SIG-M5 treated with dmso at 0.1 percent for 504 hours (cell line): Measurements from ENCODE around the gene C1QTNF5.
"Not testable (repeated sequence)": the region's sequence is repeated elsewhere in the genome, so short reads cannot be mapped to it uniquely, and the experiment has no call there.

Source experiments
- DNase-seq: peaks from one replicate; lab custom pipeline; 2025; ENCODE audit not compliant: unreplicated experiment; lab: John Stamatoyannopoulos, UW

Gene C1QTNF5, protein sequence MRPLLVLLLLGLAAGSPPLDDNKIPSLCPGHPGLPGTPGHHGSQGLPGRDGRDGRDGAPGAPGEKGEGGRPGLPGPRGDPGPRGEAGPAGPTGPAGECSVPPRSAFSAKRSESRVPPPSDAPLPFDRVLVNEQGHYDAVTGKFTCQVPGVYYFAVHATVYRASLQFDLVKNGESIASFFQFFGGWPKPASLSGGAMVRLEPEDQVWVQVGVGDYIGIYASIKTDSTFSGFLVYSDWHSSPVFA

DNA sequence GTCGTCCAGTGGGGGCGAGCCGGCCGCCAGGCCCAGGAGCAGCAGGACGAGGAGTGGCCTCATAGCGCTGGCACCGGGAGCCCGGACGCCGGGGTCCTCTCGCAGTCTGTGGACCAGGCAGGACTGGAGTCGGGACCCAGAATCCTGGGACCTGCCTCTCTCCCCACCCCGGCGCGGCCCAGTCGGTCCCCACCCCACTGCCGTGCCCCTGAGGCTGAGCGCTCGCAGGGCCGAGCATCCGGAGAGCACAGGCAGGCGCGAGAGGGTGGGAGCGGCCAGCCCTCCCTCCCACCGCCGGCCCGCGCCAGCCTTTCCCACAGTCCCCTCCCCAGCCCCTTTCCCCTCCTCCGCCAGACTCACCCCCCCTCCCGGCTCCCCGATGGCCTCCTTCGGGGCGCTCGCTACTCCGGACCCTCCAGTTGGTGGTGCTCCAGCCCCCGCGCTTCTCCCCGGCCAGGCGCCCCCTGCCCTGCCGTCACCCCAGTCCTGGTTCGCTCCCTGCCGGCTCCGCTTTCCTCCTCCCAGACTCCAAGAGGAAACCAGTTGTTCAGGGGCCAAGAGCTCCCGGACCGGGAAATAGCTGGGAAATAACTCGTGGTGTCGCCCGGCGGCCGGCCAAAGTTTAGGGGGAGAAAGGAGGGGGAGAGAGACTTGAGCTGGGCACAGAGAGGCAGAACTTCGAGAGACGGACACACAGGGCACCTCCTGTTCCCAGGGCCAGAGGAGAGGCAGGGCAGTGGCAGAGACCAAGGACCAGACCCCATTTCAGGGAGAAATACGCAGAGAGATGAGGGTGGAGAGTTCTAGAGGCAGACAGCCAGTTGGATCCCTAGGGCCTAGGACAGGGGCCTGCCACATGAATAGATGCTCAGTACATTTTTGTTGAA lies at the start of gene C1QTNF5:
Gene C1QTNF5 (minus strand): TSS at position 549 of the 887 bp plus-strand sequence. CDS start 486 bp downstream, at position 63.
- DNase-seq, result no peak

DNA sequence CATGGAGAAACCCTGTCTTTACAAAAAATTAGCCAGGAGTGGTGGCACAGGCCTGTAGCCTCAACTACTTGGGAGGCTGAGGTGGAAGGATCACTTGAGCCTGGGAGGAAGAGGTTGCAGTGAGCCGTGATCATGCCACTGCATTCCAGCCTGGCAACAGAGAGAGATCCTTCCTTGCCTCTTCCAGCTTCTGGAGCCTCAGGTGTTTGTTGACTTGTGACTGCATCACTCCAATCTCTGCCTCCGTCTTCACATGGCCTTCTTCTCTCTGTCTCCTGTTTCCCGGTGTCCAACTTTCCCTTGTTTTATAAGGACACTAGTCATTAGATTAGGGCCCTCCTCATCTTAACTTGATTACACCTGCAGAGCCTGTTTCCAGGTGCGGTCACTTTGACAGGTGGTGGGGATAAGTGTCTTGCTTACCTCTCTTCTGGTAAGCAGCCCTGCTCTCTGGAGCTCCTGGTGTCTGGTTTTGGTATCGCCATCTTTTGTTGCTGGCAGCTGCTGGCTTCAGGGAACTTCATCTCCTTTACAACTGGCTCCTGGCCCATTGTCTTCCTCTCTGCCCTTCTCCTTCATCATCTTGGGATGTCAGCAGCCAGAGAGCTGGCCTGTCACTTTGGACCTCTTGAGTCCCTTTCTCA lies 49.0 kb upstream of the C1QTNF5 start:
- DNase-seq, result peak; percentile 9

DNA sequence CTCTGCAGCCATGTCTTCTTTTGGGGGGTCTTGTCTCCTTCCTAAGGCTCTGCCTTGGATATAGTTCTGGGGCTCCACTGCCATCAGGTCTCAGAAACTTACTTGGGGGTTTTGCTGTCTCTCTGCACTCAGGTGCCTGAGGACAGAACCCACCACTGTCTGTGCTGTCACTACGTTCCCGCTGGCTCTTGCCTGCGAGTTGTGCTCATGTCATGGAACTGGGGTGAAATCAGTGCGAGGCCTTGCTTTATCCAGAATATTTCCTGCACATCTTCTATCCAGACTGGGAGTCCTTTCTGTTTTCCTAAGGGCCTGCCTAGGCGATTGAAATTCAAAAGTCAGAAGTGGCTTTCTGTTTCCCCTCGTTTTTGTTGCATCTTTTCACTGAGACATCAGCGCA lies 47.4 kb upstream of the C1QTNF5 start:
- no peak for DNase-seq

DNA sequence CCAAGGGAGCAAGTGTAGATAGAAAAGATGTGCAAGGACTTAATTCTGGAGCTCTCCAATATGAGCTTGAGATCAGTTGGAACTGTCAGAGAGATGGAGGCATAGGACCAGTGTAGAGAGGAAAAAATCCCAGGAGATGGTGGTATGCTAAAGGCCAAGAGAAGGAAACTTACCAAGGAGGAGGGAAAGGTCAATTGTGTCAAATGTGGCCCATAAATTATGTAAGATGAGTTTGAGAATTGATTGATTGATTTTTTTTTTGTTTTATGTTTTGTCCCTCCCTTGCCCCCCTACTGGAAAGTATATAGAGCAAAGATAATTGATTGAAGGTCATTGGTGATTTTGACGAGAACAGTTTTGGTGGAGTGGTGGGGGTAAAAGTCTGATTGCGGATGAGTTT lies 43.6 kb upstream of the C1QTNF5 start:
- no peak for DNase-seq

DNA sequence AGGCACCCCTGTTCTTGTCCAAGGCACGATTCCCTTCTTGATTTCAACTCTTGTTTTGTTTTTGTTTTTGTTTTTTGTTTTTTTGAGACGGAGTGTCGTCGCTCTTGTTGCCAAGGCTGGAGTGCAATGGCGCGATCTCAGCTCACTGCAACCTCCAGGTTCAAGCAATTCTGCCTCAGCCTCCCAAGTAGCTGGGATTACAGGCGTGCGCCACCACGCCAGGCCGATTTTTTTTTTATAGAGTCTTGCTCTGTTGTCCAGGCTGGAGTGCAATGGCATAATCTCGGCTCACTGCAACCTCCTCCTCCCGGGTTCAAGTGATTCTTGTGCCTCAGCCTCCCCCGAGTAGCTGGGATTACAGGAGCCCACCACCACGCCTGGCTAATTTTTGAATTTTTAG lies 41.8 kb upstream of the C1QTNF5 start:
- DNase-seq, result not testable (repeated sequence)

DNA sequence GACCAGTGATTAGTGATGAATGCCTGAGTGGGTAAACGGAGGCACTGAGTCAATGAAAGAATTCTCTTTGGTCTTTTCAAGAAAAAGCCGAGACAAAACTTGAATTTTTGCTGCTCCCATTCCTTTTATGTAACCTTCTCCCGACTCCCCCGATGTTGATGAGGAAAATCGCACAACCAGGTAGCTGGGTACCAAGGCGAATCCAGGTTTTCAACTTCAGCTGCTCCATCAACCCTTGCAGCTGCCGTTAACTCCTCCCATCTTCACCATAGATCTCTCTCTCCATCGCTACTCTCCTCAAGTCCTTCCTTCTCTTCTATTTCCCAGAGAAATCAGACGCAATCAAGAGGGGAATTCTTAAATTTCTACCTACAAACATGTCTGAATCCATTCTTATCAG lies 41.4 kb upstream of the C1QTNF5 start:
- DNase-seq, result no peak

DNA sequence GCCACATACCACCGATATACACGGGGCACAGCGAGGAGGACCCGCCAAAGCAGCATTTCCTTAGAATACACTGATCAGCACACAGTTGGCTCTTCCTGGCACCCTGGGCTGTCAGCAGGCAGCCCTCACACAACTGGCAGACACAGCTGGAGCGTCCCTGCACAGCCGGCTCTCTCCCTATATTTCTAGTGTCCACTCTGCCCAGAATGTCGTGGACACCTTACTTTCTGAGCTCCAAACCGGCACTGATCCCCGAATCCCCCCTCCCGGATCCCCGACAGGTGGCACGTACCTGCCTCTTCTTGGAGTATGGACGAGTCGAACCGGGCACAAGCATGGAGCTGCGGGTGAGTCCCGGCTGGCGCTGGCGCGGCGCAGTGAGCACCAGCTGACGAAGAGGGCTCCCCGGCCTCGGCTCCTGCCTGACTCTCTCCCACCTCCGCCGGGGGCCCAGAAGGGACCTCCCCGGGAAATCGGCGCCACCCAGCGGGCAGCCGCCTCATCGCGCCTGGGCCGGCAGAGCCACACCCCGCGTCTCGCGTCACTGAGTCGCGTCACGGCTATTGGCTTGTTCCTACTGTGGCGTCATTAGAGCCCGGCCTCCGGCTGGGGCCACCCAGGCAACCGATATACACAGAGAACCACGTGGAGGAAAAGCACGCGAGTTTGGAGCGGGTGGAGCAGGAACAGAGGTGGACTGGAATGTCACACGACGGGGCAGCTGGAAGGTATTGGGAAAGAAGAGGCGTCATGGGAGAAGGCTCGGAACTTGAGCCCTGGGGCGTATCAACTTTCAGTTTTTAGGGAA lies 40.7 kb upstream of the C1QTNF5 start, which contains the start of gene USP2:
Gene USP2 (minus strand): TSS at position 510 of the 808 bp plus-strand sequence. CDS start 8,210 bp downstream, outside the sequence.
- peak; percentile 93 for DNase-seq

DNA sequence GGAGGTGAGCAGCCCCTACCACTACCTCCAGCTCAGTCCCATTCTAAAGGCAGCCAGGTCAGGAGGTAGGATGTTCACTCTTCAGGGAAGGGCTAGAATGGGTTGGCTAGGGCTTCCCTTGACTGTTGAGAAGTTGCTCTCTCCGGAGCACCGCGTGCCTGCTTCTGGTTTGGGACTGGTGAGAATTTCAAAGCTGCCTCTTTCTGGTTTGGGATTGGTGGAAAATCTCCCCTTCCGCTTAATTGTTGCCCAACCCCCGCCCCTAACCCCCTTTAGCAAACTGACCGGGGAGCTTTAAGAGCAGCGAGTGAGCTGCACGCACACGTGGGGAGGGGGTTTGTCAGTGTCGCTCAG lies 40.1 kb upstream of the C1QTNF5 start:
- no peak for DNase-seq

DNA sequence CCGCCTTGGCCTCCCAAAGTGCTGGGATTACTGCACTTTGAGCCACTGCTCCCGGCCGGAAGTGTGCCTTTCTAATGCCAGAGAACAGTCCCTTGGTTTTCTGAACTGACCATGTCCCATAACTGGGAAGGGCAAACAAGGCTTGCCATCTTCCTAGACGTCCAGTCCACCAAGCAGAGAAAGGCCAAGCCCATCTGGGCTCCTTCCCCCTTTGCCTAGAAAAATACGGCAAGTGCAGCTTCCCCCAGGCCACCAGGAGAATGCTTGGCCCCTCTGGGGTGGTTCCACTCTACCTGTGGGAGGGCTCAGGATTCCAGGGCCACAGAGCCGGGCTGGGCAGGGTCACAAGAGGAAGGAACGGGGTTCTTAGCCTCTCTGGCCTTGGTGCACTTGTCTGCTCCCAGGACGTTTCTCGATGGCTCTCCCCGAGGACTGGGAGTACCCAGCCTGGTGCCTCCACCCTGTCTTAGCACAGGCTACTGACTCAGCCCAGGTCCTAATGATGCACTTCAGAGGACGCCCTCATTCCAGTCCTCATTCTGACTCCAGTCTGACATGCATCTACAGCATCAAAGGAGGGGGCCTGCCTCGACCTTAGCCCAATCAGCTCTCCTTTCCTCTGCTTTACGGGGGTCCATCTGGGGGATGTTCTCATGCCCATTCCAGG lies 39.6 kb upstream of the C1QTNF5 start:
- no peak for DNase-seq

DNA sequence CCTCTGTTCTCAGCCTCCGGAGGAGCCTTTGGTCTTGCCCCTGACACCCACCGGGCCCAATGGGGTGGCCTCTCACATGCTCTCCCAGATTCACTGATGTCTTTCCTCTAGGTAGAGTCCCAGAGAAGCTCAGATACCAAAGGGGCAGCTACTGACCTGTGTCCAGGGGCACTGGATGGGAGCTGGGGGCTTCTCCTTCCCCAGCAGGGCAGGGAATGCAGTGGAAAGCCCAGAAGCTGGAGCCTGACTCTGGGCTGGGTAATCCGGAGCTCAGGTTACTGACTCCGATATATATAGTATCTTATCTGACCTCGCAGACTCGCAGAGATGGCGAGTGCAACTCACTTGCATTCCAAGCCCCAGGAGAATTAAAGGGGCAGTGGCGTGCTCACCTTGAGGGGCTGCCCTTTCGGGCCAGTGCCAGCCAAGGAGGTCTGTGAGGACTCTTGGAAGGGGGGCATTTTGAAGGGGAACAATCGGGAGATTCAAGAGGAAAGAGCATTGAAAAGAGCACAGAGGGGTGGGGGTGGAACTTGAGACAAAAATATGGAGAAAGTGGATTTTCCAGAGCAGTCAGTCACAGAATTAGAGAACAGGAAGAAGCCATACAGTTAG lies 38.3 kb upstream of the C1QTNF5 start:
- no peak for DNase-seq

DNA sequence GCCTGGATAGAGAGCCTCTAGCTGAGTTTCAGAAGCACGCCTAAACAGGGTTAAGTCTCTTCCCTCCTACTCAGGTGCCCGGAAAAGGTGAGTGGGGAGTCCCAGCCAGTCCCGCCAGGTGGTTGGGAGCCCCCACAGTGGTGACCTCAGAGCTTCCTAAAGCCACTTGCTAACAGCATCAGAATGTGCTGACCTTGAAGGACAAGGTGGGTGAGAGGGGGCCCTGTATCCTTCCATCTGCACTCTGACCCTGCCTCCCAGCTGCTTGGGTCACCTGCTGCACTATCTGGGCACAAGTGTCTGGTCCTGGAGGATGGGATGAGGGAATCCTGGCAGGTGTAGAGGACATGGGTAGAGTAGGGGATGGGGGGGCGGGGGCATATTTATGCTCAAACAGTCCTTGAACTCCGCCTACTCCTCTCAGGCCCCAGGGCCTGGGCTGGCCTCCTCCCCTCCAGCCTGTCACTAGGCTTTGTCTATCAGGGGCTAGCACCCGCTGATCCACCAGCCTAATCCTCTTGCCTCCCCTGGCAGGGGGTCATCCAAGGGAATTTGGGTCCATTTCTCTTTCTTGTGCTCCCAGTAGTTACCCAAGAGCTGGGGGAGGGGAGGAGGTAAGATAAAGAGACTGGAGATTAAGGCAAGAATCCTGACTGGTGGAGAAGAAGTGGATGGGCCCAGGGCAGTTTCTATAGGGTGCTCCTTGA lies 37.4 kb upstream of the C1QTNF5 start:
- DNase-seq, result no peak

DNA sequence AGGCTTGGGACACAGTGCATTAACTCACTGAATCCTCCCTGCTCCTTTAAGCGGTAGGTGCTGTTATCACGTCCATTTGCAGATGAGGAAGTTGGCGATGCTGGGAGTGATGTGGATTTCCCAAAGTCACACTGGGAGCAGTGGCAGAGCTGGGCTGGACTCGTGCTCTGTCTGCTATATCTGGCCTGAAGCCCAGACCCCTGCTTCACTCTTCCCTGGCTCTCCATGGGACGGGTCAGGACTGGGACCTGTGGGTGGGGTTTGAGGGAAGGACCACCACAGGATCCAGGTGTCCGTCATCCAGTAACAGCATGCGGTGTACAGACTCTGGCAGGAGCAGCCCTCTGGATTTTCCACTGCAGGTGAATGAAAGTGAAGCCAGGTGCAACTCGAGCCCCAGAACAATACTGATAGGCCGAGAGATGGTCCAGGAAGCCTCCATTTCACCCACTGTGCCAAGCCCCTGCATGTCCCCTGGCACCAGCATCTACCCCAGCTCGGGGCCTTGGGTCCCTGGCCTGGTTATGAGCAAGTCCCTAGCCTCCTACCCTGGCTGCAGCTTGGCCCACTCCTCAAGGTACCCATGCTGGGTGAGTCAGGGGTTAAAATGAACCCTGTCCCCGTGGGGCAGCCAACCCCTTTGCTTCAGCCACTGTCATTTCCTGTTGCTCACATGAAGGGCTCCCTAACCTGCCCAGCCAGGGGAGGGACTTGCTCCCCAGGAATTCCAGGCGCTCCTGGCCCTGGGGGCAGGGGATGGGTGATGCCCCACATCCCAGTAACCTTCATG lies 36.6 kb upstream of the C1QTNF5 start:
- no peak for DNase-seq

DNA sequence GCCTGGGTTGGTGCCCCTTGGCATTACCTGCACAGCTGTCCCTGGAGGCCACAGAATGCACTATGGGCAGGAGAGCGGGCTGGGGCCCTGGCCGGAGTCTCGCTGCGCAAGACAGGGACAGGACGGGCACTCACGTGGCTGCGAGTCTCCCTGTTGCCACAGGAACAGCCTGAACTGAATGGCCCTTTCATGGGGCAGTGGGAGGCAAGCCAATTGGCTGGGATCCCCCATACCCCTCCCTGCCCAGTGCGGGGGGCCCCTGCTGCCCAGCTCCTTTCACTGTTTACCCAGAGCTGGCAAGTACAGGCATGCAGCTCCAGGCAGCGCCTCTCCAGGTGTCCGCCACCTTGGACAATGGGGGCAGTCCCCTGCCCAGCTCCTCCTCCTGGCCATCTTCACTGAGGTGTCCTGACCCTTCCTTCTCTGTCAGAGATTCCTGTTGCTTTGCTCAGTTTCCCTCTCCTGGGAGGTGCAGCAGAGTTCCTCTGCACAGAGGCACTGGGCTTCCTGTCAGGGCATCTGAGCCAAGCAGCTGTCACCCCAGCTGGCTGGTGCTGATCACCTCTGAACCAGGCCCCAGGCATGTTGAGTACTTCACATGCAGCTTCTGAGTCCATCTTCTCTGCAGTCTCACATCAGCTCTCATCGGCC lies 35.6 kb upstream of the C1QTNF5 start:
- DNase-seq, result no peak

DNA sequence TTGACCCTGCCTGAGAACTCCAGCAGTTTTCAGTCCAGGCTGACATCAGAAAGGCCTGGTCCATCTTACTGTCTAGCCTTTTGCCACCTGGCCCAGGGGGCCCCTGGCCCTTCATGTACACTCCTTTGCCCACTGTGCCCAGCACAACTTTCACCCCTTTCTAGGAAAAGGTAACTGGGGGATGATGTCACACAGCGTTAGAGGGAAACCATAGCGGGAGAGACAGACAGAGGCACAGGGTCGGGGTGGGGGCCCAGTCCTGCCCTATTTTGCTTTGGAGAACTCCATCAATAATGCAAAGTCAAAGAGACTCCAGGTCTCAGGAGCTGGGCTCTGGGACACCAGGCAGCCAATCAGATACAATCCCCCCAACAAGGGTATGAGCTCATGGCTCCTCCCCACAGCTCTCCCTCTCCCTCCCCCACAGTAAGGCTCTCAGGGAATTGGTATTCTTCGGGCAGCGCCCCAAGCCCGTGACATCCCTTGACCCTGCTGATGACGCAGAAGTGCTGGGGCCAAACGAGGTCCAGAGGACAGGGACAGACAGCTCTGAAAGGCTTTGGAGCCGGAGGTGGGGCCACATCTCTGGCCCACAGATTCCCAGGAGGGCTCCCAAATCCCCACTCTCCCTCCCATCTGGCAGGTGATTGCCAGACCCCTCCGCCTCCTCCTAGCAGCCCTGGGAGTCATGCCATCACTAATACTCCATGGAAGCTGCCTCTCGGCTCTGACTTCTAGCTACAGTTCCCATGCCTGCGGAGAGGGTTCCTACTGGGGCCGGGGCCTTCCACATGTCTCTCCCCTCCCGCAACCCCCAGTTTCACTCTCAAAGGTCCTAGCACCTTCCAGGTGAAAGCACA lies 34.9 kb upstream of the C1QTNF5 start:
- no peak for DNase-seq

DNA sequence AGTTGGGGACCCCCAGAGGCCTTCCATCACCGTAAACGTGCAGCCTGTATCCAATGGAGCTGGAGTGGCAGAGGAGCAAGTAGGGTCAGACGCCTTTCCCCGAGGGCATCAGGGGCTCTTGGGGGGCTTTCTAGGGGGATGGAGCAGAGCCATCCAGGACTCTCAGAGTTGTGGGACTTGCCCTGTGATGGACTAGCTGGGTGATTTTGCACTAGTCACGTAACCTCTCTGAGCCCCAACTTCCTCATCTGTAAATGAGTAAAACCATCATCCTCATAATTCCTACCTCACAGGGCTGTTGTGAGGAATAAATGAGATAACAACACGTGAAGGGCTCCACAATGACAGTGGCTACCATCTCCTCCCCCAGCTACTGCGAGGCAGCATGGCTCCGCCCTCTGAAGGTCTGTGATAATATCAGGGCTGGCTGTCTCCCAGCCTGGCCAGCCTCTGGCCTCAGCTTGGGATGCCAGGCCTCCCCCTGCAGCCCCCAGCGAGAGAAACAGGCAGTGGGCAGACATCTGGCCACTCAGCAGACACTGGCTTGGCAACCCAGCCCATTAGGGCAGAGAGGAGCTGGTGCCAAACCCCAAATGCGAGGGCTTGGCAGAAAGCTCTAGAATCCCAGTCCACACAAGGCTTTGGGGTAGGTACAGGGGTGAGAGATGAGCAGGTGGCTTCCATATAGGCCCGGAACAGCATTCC lies 34.1 kb upstream of the C1QTNF5 start:
- DNase-seq, result no peak

DNA sequence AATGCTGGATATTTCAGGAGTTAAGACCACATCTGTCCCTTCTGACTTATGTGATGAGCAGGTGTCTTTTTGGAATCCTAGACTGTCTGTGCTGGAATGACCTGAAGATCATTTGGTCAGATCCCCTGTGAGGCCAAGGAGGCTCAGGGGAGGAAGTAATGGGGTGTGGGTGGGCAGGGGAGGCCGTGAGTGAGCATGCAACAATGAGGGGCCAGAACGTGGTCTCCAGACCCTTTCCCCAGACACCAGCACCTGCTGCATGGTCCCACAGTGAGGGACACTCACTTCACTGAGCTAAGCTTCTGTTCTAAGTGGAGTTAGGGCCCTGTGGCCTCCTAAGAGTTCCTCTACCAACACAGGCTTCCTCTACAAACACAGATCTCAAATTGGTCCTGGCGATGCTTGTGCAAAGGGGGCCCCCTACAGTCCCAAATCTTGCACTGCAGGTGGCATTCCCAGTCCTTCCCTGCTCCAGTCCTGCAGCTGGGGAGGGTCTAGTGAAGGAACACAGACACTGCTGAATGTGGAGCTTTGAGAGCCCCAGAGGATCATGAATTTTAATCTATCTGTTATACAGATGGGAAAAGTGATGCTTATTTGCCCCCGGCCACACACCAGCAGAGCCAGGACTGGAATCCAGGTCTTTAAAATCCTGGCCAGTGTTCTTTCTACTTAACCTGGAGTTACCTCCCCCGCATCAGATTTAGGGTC lies 33.4 kb upstream of the C1QTNF5 start:
- peak; percentile 64 for DNase-seq
